MM.1S (cell line): ENCODE measurements around the gene FASTK.

Experiments used
- DNase-seq: peaks from one replicate; pipeline ENCODE4 v3.0.0-alpha.2; 2015
- H2AFZ ChIP-seq: fragments of 300-600 bp; sonication (generic); 2 replicates; pipeline ENCODE4 v1.6.0; 2016; ENCODE audit warnings: antibody characterized with exemption, low read length
- H3F3A ChIP-seq: fragments of 300-600 bp; sonication (generic); 2 replicates; pipeline ENCODE4 v1.6.1; 2016; ENCODE audit warnings: mild to moderate bottlenecking, antibody characterized with exemption, low read length, moderate library complexity, mixed read lengths; ENCODE audit not compliant: insufficient read depth
- H3K27ac ChIP-seq: fragments of 300-600 bp; sonication (generic); 2 replicates; pipeline ENCODE4 v1.5.1; 2016; ENCODE audit warnings: mild to moderate bottlenecking, low read length
- H3K27me3 ChIP-seq: fragments of 300-600 bp; sonication (generic); replicated peaks from 2 replicates; pipeline ENCODE4 v1.6.0; 2016; ENCODE audit warnings: low read length; ENCODE audit not compliant: insufficient read depth
- H3K36me3 ChIP-seq: fragments of 300-600 bp; sonication (generic); replicated peaks from 2 replicates; pipeline ENCODE4 v1.6.1; 2016; ENCODE audit warnings: mild to moderate bottlenecking, low read length, mixed read lengths; ENCODE audit not compliant: insufficient read depth
- H3K4me1 ChIP-seq: fragments of 300-600 bp; sonication (generic); 2 replicates; pipeline ENCODE4 v1.6.1; 2016; ENCODE audit warnings: low read length, mixed read lengths
- H3K4me2 ChIP-seq: fragments of 300-600 bp; sonication (generic); 2 replicates; pipeline ENCODE4 v1.6.0; 2016; ENCODE audit warnings: low read depth, low read length
- H3K4me3 ChIP-seq: fragments of 300-600 bp; sonication (generic); 2 replicates; pipeline ENCODE4 v1.5.1; 2016; ENCODE audit warnings: low read length, mixed read lengths
- H3K79me2 ChIP-seq: fragments of 300-600 bp; sonication (generic); 2 replicates; pipeline ENCODE4 v1.6.1; 2016; ENCODE audit warnings: mixed run types, low read length, mixed read lengths
- H3K9ac ChIP-seq: fragments of 300-600 bp; sonication (generic); 2 replicates; pipeline ENCODE4 v1.6.1; 2016; ENCODE audit warnings: low read length, mixed read lengths
- H3K9me2 ChIP-seq: fragments of 300-600 bp; sonication (generic); replicated peaks from 2 replicates; pipeline ENCODE4 v1.6.1; 2016; ENCODE audit warnings: mild to moderate bottlenecking, low read length, mixed read lengths; ENCODE audit not compliant: insufficient read depth
- H3K9me3 ChIP-seq: fragments of 300-600 bp; sonication (generic); replicated peaks from 2 replicates; pipeline ENCODE4 v1.6.1; 2016; ENCODE audit warnings: mild to moderate bottlenecking, low read length, mixed read lengths; ENCODE audit not compliant: insufficient read depth
- H4K20me1 ChIP-seq: fragments of 300-600 bp; sonication (generic); 2 replicates; pipeline ENCODE4 v1.6.1; 2016; ENCODE audit warnings: mild to moderate bottlenecking, low read length, moderate library complexity, mixed read lengths; ENCODE audit not compliant: insufficient read depth
- CTCF ChIP-seq: fragments of 300-600 bp; sonication (generic); IDR thresholded peaks from 2 replicates; pipeline ENCODE4 v1.5.1; 2016; ENCODE audit warnings: antibody characterized with exemption, low read length, mixed read lengths
- EZH2 ChIP-seq: fragments of 300-600 bp; sonication (generic); optimal IDR thresholded peaks from 2 replicates; pipeline ENCODE3; 2017; ENCODE audit warnings: low read depth, mild to moderate bottlenecking, antibody characterized with exemption, low read length, mixed read lengths
- EZH2phosphoT487 ChIP-seq: fragments of 300-600 bp; sonication (generic); IDR thresholded peaks from 2 replicates; pipeline ENCODE4 v1.6.1; 2018; ENCODE audit warnings: antibody characterized with exemption, low read length

FASTK gene

GRCh38 chr7:151083824-151084160 lies 3.2 kb upstream of the FASTK start:
- Histone ChIP-seq H2AFZ (peak overlapping the region; percentile 89), H3K79me2 (peaks cover 62% of the 10 kb centered on the region), H3K9ac (peak overlapping the region; percentile 83; the same call in 1 of the 2 replicates), H3K36me3 (no peaks in the 10 kb centered on the region), H3K4me1 (peaks cover 27% of the 10 kb centered on the region), H3K4me2 (peak overlapping the region; percentile 84), H3F3A (peaks cover 23% of the 10 kb centered on the region), H3K9me2 (no peaks in the 10 kb centered on the region), H3K4me3 (peak overlapping the region; percentile 81), H3K27me3 (no peaks in the 10 kb centered on the region), H4K20me1 (no peaks in the 10 kb centered on the region), H3K27ac (no peak overlapping the region), H3K9me3 (no peaks in the 10 kb centered on the region)
- TF ChIP-seq EZH2phosphoT487 (no peak), CTCF (no peak), EZH2 (no peak)
- no peak for DNase-seq

- no peaks in the 10 kb centered on the region for H3K9me3 ChIP-seq
- H4K20me1 ChIP-seq, result no peaks in the 10 kb centered on the region
- peak within 1 kb of the TSS; percentile 84 for H3K4me2 ChIP-seq
- H3K36me3 ChIP-seq, result no peaks in the 10 kb centered on the region
- DNase-seq, result peak; percentile 79
- H2AFZ ChIP-seq, result peak within 1 kb of the TSS; percentile 89
- H3K4me1 ChIP-seq, result peaks cover 27% of the 10 kb centered on the region
- H3F3A ChIP-seq, result peaks cover 23% of the 10 kb centered on the region
- H3K9me2 ChIP-seq, result no peaks in the 10 kb centered on the region
- H3K27ac ChIP-seq, result peak within 1 kb of the TSS; percentile 30; the same call in 1 of the 2 replicates
- H3K4me3 ChIP-seq, result peak within 1 kb of the TSS; percentile 81
- TF ChIP-seq CTCF, result no peak
- TF ChIP-seq EZH2phosphoT487, result no peak
- TF ChIP-seq EZH2, result no peak
- peaks cover 62% of the 10 kb centered on the region for H3K79me2 ChIP-seq
- peak within 1 kb of the TSS; percentile 83 for H3K9ac ChIP-seq
- no peaks in the 10 kb centered on the region for H3K27me3 ChIP-seq
Measured at GRCh38 chr7:151083071-151083823, 2.6 kb upstream of the FASTK start, which contains the start of gene TMUB1. Gene TMUB1, minus strand, starts transcription at chr7:151083493. Its CDS starts 930 bp downstream, at chr7:151082563.

- no peaks in the 10 kb centered on the region for H3K27me3 ChIP-seq
- H3K9me2 ChIP-seq, result no peaks in the 10 kb centered on the region
- peak overlapping the region; percentile 89 for H2AFZ ChIP-seq
- no peaks in the 10 kb centered on the region for H3K9me3 ChIP-seq
- no peaks in the 10 kb centered on the region for H4K20me1 ChIP-seq
- peaks cover 18% of the 10 kb centered on the region; the same call in 1 of the 2 replicates for H3F3A ChIP-seq
- TF ChIP-seq CTCF (no peak), EZH2phosphoT487 (no peak), EZH2 (no peak)
- no peak for DNase-seq
- no peaks in the 10 kb centered on the region for H3K36me3 ChIP-seq
- H3K79me2 ChIP-seq, result peaks cover 59% of the 10 kb centered on the region
- H3K4me1 ChIP-seq, result peaks cover 24% of the 10 kb centered on the region
- H3K9ac ChIP-seq, result peak overlapping the region; percentile 83
- peak overlapping the region; percentile 30; the same call in 1 of the 2 replicates for H3K27ac ChIP-seq
- peak overlapping the region; percentile 84 for H3K4me2 ChIP-seq
- H3K4me3 ChIP-seq, result peak overlapping the region; percentile 81
Measured at GRCh38 chr7:151082141-151083070, 1.8 kb upstream of the FASTK start.
